ENCODE measurements around the gene MRPS18A.

DNA sequence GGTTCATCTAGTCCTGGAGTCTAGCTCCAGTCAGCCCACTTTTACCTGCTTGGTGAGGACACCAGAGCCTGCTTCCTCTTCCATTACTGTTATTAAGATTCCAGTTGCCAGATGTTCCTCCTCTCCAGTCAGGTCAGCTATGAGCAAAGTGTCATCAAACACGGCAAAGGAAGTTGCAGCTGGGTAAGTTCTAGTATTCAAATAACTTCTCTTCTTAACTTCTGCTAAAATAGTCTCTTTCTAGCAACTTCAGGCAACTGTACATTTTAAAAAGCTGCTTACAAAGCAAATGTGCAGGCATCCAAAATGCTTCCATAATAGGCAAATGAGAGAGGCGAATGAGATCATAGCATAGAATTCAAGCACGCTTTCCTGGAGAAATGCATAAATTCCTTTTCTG is 18.4 kb upstream of the MRPS18A start:
- TF ChIP-seq CTCF (IDR thresholded peaks at IDR 0.05; ENCODE audit: low read length) (no peak), EZH2 (IDR thresholded peaks at IDR 0.05; ENCODE audit: borderline replicate concordance, low read length) (no peak)
